Gastrocnemius medialis (tissue), 4 donors: ENCODE results near the gene MLST8.

ENCODE experiments used
- CTCF ChIP-seq, 5 experiments: fragments of 450-650 bp in 3 of 5; fragments of 200-600 bp in 2 of 5; sonication (generic) in 2 of 5; IDR thresholded peaks in 4 of 5; conservative IDR thresholded peaks in 1 of 5; 1 replicate in 4 of 5; 2 replicates in 1 of 5; pipeline ENCODE4 v1.5.1; 2016 to 2019; ENCODE audit warnings: antibody characterized with exemption in 5 of 5, mild to moderate bottlenecking in 3 of 5, moderate library complexity in 3 of 5
- POLR2A ChIP-seq, 2 donors: fragments of 450-650 bp; IDR thresholded peaks; one replicate each; pipeline ENCODE4 v1.6.1; 2017; ENCODE audit warnings: antibody characterized with exemption in 2 of 2, mild to moderate bottlenecking in 2 of 2, moderate library complexity in 2 of 2

GRCh38 chr16:2170080-2170479, 35.2 kb upstream of the MLST8 start:
- TF ChIP-seq CTCF (IDR thresholded peaks at IDR 0.05 in 4 of 5, conservative IDR thresholded peaks at IDR 0.05 in 1 of 5) (no peak), POLR2A (IDR thresholded peaks at IDR 0.05) (no peak)
